NCI-H446 (cell line): ENCODE measurements around the gene DDX43.
"Not testable (repeated sequence)": the region's sequence is repeated elsewhere in the genome, so short reads cannot be mapped to it uniquely, and the experiment has no call there.

ENCODE experiments used
- DNase-seq, 2 experiments: peaks; one replicate each; lab custom pipeline; 2025; lab: John Stamatoyannopoulos, UW

The DDX43 gene

GRCh38 chr6:73388800-73389512 is 5.7 kb upstream of the DDX43 start:
- DNase-seq = peak in 1 of 2 experiments; percentile 60

GRCh38 chr6:73389854-73390253 is 4.8 kb upstream of the DDX43 start:
- no peak for DNase-seq

DNA sequence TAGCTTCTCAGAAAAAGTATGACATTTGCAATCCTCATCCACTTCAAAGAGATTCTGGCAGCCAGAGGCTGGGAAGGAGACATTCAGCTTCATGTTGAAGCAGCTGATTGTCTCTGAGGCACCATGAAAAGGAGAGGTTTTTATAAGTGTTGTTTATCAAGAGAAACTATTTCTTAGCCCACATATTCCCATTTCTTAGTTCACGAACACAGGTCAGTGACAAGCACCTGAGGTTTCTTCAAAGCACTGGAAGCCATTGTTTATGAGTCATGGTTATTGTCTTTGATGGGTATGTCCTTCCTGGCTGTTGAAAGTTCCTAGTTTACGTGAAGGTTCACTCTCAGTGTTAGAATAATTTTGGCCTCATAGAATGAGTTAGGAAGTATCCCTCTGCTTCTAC is 3.0 kb upstream of the DDX43 start:
- no peak for DNase-seq

- not testable (repeated sequence) for DNase-seq
Observed at GRCh38 chr6:73392188-73392587, 2.4 kb upstream of the DDX43 start.

DNA sequence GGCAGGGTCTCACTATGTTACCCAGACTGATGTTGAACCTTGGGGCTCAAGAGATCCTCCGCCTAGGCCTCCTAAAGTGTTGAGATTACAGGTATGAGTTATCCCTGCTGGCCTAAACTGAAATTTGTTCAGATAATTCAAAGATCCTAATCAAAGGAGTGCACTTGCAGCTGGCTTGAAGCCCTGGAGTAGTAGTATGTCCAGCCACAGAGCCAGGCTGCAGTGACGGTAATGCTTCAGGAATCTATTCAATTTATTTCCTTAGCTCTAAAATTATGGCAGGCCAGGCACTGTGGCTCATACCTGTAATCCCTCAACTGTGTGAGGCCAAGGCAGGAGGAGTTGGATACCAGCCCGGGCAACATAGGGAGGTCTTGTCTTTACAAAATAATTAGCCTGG is 1.4 kb upstream of the DDX43 start:
- no peak for DNase-seq

DNA sequence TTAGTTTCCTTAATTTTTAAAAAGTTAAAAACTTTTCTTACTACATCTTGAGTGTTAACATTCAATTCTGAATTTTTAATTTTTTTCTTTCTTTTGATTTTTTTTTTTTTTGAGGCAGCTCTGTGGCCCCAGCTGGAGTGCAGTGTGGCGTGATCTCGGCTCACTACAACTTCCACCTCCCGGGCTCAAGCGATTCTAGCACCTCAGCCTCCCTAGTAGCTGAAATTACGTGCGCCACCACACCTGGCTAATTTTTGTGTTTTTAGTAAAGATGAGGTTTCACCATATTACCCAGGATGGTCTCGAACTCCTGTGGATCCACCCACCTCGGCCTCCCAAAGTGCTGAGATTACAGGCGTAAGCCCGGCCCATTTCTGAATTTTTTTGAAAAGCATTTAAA is 1.2 kb downstream of the DDX43 start:
- DNase-seq = no peak

GRCh38 chr6:73400656-73401055 is 6.0 kb downstream of the DDX43 start:
- DNase-seq = no peak

GRCh38 chr6:73409395-73409794 is 14.8 kb downstream of the DDX43 start:
- no peak for DNase-seq

DNA sequence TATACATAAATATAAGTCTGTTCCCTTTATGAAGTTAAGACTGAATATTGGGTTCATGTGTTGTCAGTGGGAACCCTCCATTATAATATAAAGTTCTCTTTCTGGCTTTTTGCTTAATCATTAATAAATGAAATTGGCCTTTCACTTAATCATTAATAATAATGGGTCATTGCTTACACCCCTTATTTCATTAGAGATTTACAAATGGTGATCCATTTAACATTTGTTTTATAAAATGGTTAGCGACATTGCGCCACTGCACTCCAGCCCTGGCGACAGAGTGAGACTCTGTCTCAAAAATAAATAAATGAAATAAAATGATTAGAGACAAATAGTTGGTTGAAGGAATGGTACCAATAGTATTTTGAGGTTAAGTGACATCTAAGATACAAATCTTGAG is 18.5 kb downstream of the DDX43 start:
- no peak for DNase-seq

GRCh38 chr6:73418081-73418741 is 23.6 kb downstream of the DDX43 start:
- no peak for DNase-seq

- DNase-seq = no peak
Observed at GRCh38 chr6:73421534-73421933, 26.9 kb downstream of the DDX43 start.

DNA sequence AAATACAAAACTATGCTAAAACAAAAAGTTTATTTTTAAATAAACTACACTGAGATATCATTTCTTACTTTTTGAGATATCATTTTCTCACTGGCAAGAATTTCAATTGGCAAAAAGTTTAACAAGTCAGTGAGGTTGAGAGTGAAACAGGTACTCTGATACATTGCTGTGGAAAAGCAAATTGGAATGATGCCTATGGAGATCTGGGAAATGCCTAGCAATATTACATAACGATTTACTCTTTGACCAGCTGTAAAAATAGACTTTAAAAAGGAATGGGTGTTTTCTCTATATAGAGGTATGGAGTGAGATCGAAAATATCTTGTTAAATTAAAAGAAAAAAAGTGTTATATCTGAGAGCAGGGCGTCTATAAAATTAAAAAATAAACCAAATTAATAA is 40.6 kb downstream of the DDX43 start:
- DNase-seq = no peak

DNA sequence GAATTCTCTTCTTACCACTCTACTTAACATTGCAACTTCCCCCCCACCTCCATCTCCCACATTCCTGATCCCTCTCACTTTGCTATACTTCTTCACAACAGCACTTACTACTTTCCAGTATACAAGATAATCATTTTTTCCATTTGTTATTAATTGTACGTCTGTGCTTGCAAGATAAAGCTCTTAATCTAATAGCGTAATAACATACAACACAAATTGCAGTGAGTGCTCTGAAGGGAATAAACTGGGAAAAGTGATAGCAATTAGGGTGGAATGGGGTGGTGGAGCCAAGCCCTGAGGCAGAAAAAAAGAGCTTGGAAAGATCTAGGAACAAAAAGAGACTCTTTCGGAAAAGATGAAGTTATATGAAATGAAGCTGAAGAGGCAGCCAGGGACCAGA is 48.9 kb downstream of the DDX43 start:
- DNase-seq = no peak

DNA sequence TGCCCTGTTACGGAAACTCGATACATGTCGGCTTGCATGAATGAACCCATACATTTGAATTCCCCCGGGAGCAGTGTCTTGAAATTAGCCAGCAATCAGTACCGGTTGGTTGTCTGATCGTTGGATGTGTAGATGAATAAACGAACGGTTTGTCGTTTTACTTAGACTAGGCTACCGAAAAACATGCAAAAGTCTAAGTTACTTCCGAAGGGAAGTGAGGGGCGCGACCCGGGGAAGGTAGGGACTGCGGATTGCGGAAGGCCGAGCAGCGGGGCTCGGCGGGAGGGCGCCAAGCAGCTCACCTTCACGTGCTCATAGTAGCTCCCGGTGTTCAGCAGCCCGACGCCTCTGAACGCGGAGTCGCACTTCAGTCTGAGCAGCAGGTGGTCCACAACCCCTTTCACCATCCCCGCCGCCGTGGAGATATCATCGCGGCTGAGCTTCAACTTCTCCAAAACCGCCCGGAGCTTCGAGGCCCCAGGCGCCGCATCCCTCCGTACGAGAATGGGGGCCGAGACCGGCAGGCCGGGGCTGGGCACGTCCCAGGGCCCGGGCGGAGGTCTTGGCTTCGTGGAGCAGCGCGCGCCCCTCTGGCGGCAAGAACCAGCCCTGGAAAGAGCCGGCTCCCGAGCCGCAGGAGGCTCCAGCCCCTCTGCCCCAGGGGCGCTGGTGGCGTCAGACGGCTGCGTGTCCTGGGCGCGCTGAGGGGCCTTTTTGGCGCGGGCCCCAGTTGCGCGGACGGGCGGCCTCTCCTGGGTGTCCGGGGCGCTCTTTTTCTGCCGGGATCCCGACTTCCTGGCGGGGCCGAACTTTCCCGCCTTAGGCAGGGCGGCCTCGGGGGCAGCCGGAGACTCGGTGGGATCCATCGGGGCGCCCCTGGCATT is 56.8 kb downstream of the DDX43 start:
- peak in 1 of 2 experiments; percentile 10 for DNase-seq

GRCh38 chr6:73452107-73452461 is 57.5 kb downstream of the DDX43 start, which contains the start of gene CGAS:
Gene CGAS, minus strand, starts transcription at chr6:73452297. Its CDS starts 116 bp downstream, at chr6:73452181.
- no peak for DNase-seq

- DNase-seq = no peak
Observed at GRCh38 chr6:73455865-73456629, 61.4 kb downstream of the DDX43 start.

DNA sequence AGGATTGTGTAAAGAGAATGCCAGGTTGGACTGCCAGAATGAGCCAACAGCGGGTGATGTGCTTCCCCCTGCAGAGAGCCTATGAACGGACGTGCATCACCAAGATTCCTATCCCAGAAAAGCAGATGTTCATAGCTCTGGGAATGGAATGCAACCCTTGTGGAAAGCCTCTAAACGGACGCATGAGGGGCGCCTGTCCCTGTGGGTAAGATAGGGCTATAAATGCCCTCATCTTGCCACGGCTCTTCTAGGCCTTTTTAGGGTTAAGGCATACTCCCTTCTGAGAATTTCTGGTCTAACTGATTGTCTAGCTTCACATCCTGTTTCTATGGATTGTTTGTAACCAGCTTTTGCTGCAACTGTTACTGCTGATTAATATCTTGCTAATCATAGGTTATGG is 64.8 kb downstream of the DDX43 start:
- not testable (repeated sequence) for DNase-seq

DNA sequence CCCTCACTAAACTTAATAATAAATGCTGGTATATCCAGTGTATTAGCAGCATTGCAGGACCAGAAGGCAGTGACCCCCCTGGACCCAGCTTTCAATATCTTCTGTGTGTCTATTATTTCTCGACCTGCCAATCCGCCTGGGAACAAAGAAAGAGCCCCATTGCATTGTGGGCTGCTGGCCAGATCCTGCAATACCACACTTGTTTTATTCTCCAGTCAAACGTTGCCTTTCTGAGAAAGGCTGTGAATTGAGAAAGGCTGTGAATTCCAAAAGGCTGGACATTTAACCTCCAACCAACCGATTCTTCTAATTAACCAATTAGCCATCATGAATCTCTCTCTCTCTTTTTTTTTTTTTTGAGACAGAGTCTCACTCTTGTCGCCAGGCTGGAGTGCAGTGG is 65.4 kb downstream of the DDX43 start:
- no peak for DNase-seq

DNA sequence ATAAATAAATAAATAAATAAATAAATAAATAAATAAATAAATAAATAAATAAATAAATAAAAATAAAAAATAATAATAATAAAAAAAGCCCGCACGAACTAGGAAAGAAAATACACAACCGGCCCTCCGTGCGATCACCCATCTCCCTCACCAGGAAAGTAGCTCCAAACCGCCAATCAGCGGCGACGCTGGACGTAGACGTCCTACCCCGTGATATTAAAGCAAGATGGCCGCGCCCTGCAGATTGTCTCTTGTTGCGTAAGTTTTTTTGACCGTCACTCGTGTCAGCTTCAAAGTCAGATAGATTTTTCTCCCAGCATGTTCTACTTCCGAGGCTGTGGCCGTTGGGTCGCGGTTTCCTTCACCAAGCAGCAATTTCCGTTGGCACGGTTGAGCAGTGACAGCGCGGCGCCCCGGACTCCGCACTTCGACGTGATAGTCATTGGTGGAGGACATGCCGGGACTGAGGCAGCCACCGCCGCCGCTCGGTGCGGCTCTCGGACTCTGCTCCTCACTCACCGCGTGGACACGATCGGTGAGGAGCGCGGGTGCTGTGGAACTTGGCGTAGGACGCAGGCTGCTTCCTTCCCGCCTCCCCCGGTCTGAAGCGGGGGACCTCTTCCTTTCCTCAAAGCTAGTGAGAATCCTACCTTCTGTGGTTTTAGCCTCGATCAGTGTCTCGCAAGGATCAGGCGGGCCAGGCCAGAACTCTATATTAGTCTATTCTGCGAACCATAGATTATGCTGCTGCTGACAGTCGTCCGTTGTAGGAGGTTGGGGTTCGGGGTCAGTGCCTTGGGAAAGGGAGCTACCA is 67.1 kb downstream of the DDX43 start, which contains the start of gene MTO1:
Gene MTO1 (plus strand): TSS at position 201 of the 814 bp plus-strand sequence. CDS start 118 bp downstream, at position 319.
- peak; percentile 71 to 82 for DNase-seq
